ENCODE results near the gene TMEM222.
A peak's percentile ranks its signal among the peaks of the same experiment; 100 is the strongest.

TMEM222 gene

DNA sequence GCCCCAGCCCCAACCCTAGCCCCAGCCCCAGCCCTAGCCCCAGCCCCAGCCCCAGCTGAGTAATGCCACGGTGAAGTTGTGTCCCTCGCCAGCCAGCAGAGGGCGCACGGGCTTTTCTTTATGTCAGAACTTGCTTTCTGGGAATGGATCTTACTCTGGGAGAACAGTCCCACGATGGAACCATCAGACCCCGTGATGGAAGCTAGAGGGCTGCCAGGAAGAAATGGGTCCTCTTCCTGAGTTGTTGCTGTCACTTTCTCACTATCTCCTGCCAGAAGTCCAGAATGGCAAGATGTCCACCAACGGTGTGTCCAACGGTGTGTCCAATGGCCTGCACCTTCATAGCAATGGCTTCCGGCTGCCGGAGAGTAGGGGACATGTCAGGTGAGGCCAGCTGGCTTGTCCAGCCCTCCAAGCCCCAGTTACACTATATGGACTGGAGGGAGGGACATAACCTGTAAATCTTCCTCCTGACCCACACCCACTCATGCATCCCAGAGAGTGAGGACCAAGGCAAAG, 25.1 kb upstream of the TMEM222 start:
- Histone ChIP-seq H3K4me3 (ENCODE audit: low read length in 2 of 2) (no peak overlapping the region), H3K9ac (ENCODE audit: low read length in 2 of 2) (peak overlapping the region in 1 of 2 donors; percentile 51), H3K4me1 (ENCODE audit: control insufficient read depth, insufficient read depth, low read length) (peaks cover 43% of the 10 kb centered on the region), H3K27me3 (ENCODE audit: control insufficient read depth in 1 of 2, insufficient read depth in 2 of 2, low read length in 2 of 2) (no peaks in the 10 kb centered on the region), H3K9me3 (ENCODE audit: control insufficient read depth in 2 of 2, low read length in 2 of 2) (no peaks in the 10 kb centered on the region), H3K36me3 (ENCODE audit: control insufficient read depth in 2 of 2, insufficient read depth in 2 of 2, low read length in 2 of 2) (peaks cover 33 to 41% of the 10 kb centered on the region in 2 donors), H3K27ac (ENCODE audit: low read length) (peak overlapping the region; percentile 94)

DNA sequence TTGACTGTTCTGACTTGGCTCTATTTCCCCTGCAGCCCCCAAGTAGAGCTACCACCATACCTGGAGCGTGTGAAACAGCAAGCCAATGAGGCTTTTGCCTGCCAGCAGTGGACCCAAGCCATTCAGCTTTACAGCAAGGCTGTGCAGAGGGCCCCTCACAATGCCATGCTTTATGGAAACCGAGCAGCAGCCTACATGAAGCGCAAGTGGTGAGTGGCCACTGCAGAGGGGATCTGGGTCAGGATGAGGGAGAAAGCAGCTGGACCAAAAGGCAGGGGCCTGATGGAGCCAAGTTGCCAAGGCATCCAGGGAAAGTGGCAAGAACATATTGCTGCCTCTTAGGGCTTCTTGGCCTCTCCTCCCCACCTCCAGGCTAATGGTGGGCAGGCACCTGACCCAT, 24.1 kb upstream of the TMEM222 start:
- no peak overlapping the region for H3K4me3 ChIP-seq (ENCODE audit: low read length in 2 of 2)
- peaks cover 43% of the 10 kb centered on the region for H3K4me1 ChIP-seq (ENCODE audit: control insufficient read depth, insufficient read depth, low read length)
- H3K9ac ChIP-seq (ENCODE audit: low read length in 2 of 2): no peak overlapping the region
- no peaks in the 10 kb centered on the region for H3K9me3 ChIP-seq (ENCODE audit: control insufficient read depth in 2 of 2, low read length in 2 of 2)
- H3K36me3 ChIP-seq (ENCODE audit: control insufficient read depth in 2 of 2, insufficient read depth in 2 of 2, low read length in 2 of 2): peaks cover 33 to 45% of the 10 kb centered on the region in 2 donors
- H3K27ac ChIP-seq (ENCODE audit: low read length): peak overlapping the region; percentile 94
- H3K27me3 ChIP-seq (ENCODE audit: control insufficient read depth in 1 of 2, insufficient read depth in 2 of 2, low read length in 2 of 2): no peaks in the 10 kb centered on the region

DNA sequence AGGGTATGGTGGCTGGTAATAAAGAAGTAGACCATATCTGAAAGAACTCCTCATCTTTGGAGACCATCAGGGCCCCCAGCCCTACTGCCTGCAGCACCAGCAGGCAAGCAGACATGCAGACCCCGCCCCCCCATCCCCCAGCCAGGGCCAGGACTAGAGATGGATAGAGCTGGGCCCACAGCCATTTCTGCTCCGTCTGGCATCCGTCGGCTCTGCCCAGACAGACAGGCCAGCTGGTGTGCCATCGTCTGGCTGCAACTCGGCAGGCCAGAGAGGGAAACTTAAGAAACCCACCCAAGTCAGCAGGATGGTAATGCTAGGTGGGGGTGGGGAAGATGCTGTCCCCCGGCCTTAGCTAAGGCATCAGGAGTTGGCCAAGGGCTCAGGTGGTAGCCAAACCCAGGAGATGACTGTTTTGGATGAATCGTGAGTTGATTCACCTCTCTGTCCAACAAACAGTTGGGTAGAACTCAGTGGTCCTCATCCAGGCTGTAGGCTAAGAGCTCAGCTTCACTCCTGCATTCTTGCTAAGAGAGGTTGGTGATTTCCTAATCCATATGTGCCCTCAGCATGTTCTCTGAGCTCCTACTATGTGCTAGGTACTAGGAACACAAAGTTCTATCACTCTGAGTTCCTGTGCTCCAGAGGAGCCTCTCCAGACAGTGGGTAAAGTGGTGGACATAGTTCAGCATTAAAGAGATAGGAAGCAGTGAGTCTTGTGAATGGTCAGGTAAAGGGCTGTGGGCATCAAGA, 23.2 kb upstream of the TMEM222 start:
- H3K27ac ChIP-seq (ENCODE audit: low read length): peak overlapping the region; percentile 94

DNA sequence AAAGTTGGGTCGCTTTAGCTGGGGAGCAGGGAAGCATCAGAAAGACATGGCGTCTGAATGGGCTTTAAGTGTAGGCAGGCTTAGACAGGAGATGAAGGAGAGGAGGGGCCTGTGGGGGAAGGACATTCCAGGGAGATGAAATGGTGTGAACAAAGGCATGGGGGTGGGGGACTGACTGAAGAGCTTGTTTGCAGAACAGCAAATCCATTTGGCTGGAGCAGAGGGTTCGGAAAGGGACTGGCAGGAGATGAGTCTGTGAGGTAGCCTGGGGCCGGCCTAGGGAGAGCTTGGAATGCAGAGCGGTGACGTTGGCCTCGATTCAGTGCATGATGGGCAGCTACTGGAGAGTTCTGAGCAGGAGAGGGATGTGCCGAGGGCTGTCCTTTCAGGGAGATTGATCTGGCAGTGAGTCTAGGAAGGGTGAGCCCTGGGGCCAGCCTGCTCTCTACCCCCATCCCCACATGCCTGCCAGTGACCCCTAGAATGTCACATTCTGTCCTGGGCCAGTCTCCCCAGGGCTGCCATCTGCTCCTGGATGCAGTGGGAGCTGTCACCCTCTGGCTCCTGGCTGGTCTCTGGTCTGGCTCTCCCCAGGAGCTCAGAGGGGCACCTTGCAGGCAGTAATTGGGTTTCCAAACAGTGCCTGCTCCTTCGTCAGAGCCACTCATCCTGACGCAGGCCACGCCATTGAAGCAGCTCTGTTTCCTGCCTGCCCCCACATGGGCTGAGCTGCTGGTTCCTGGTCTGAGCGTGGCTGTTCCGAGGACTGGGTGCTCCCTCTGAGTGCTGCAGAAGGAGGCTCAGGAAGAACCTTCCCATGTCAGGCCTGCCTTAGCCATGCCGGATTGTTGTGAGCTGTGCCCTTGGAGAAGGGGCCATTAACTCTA, 22.3 kb upstream of the TMEM222 start:
- Histone ChIP-seq H3K27ac (ENCODE audit: low read length) (peak overlapping the region; percentile 94), H3K9me3 (ENCODE audit: control insufficient read depth in 2 of 2, low read length in 2 of 2) (no peaks in the 10 kb centered on the region), H3K9ac (ENCODE audit: low read length in 2 of 2) (peak overlapping the region; percentile 59 to 69), H3K36me3 (ENCODE audit: control insufficient read depth in 2 of 2, insufficient read depth in 2 of 2, low read length in 2 of 2) (peaks cover 33 to 43% of the 10 kb centered on the region in 2 donors), H3K4me3 (ENCODE audit: low read length in 2 of 2) (no peak overlapping the region), H3K4me1 (ENCODE audit: control insufficient read depth, insufficient read depth, low read length) (peaks cover 43% of the 10 kb centered on the region), H3K27me3 (ENCODE audit: control insufficient read depth in 1 of 2, insufficient read depth in 2 of 2, low read length in 2 of 2) (no peaks in the 10 kb centered on the region)

More for the DNA sequence above, 23.2 kb upstream of the TMEM222 start:
- H3K36me3 ChIP-seq (ENCODE audit: control insufficient read depth in 2 of 2, insufficient read depth in 2 of 2, low read length in 2 of 2): peaks cover 33 to 42% of the 10 kb centered on the region in 2 donors
- peak overlapping the region; percentile 2 to 69 for H3K9ac ChIP-seq (ENCODE audit: low read length in 2 of 2)
- peaks cover 43% of the 10 kb centered on the region for H3K4me1 ChIP-seq (ENCODE audit: control insufficient read depth, insufficient read depth, low read length)
- H3K4me3 ChIP-seq (ENCODE audit: low read length in 2 of 2): no peak overlapping the region
- no peaks in the 10 kb centered on the region for H3K27me3 ChIP-seq (ENCODE audit: control insufficient read depth in 1 of 2, insufficient read depth in 2 of 2, low read length in 2 of 2)
- no peaks in the 10 kb centered on the region for H3K9me3 ChIP-seq (ENCODE audit: control insufficient read depth in 2 of 2, low read length in 2 of 2)

DNA sequence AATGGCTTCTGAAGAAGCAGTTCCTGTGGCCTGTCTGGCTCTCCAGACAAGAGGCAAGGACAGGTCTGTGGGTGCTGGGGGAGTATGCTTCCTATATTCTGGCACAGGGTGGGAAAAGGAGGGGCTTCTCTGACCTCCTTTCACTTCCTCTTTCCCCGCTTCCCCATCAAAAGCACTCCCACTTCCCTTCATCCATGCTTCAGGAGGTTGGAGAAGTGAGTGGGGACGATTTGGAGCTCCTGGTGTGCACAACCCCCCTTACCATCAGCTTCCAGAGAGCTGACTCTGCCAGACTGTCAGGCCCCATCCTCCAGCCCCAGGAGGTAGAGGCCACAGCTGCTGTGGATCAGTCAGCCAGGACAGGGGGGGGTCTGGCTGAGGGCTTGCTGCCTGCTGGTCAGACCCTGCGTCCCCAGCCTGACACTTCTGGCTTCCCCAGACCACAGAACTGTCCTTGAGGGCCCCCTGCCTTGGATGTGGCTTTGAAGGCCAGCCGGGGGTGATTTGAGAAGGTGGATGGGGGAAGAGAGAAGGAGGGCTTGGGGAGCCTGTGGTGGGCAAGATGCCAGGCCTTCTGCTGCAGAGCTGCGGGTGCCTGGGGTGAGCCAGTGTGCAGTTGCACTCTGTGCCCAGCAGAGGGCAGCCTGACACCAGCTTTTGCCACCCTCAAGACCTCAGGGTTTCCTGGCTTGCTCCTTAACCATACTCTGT, 21.5 kb upstream of the TMEM222 start:
- Histone ChIP-seq H3K36me3 (ENCODE audit: control insufficient read depth in 2 of 2, insufficient read depth in 2 of 2, low read length in 2 of 2) (peaks cover 33 to 48% of the 10 kb centered on the region in 2 donors), H3K4me1 (ENCODE audit: control insufficient read depth, insufficient read depth, low read length) (peaks cover 43% of the 10 kb centered on the region), H3K4me3 (ENCODE audit: low read length in 2 of 2) (no peak overlapping the region), H3K9me3 (ENCODE audit: control insufficient read depth in 2 of 2, low read length in 2 of 2) (no peaks in the 10 kb centered on the region), H3K27ac (ENCODE audit: low read length) (peak overlapping the region; percentile 94), H3K9ac (ENCODE audit: low read length in 2 of 2) (peak overlapping the region; percentile 58 to 59), H3K27me3 (ENCODE audit: control insufficient read depth in 1 of 2, insufficient read depth in 2 of 2, low read length in 2 of 2) (no peaks in the 10 kb centered on the region)

DNA sequence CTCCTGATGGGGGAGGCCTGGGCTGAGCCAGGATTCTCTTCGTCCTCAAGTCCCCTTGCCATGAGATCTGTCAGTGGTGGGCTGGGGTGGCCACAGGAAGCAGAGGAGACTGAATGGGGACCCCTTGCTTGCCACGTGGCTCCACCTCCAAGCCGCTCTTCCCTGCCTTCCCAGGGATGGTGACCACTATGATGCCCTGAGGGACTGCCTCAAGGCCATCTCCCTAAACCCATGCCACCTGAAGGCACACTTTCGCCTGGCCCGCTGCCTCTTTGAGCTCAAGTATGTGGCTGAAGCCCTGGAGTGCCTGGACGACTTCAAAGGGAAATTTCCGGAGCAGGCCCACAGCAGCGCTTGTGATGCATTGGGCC, 20.9 kb upstream of the TMEM222 start:
- Histone ChIP-seq H3K4me3 (ENCODE audit: low read length in 2 of 2) (no peak overlapping the region), H3K4me1 (ENCODE audit: control insufficient read depth, insufficient read depth, low read length) (peaks cover 43% of the 10 kb centered on the region), H3K9me3 (ENCODE audit: control insufficient read depth in 2 of 2, low read length in 2 of 2) (no peaks in the 10 kb centered on the region), H3K27me3 (ENCODE audit: control insufficient read depth in 1 of 2, insufficient read depth in 2 of 2, low read length in 2 of 2) (no peaks in the 10 kb centered on the region), H3K27ac (ENCODE audit: low read length) (peak overlapping the region; percentile 94), H3K9ac (ENCODE audit: low read length in 2 of 2) (peak overlapping the region in 1 of 2 donors; percentile 59), H3K36me3 (ENCODE audit: control insufficient read depth in 2 of 2, insufficient read depth in 2 of 2, low read length in 2 of 2) (peaks cover 32 to 50% of the 10 kb centered on the region in 2 donors)

DNA sequence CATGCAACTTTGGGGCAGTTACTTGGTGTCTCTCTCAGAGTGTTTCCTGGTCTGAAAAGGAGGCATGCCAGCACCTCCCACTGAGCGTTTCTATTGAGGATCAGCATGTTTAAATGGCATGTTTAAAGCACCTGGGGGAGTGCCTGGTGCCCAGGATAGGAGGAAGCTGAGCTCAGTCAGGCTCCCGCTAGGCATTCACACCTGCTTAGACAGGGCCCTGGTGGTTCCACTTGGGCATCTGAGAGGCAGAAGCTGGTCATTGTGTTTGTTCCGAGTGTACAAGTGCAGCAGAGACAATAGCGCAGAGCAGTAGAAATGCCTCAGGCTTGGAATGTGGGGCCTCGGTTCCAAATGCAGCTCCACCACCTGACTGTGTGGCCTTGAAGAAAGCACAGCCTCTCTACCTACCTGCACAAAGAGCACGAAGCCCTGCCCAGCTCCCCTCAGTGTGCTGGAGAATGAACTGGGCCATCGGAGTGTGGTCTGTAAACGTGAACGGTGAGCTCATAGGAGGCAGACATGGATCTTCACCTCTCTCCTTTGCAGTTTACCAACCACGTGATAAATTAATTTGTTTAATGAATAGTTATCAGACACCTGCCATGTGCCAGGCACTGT, 20.3 kb upstream of the TMEM222 start:
- H3K27ac ChIP-seq (ENCODE audit: low read length): peak overlapping the region; percentile 94
- no peaks in the 10 kb centered on the region for H3K27me3 ChIP-seq (ENCODE audit: control insufficient read depth in 1 of 2, insufficient read depth in 2 of 2, low read length in 2 of 2)
- no peak overlapping the region for H3K9ac ChIP-seq (ENCODE audit: low read length in 2 of 2)
- H3K9me3 ChIP-seq (ENCODE audit: control insufficient read depth in 2 of 2, low read length in 2 of 2): no peaks in the 10 kb centered on the region
- H3K36me3 ChIP-seq (ENCODE audit: control insufficient read depth in 2 of 2, insufficient read depth in 2 of 2, low read length in 2 of 2): peaks cover 28 to 50% of the 10 kb centered on the region in 2 donors
- H3K4me1 ChIP-seq (ENCODE audit: control insufficient read depth, insufficient read depth, low read length): peaks cover 42% of the 10 kb centered on the region
- no peak overlapping the region for H3K4me3 ChIP-seq (ENCODE audit: low read length in 2 of 2)

DNA sequence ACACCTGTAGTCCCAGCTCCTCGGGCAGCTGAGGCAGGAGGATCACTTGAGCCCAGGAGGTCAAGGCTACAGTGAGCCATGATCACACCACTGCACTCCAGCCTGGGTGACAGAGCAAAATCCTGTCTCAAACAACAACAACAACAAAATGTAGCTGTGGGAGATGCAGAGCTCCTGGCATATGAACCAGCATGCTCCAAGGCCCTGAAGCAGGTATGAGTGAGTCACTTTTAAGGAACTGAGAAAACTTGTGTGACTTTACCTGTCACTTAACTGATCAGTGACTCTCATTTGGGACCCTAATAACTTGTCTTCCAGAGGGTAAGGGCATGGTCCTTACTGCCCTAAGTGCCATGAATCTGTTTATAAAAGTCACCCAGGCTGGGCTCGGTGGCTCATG, 19.4 kb upstream of the TMEM222 start:
- H3K4me1 ChIP-seq (ENCODE audit: control insufficient read depth, insufficient read depth, low read length): peaks cover 35% of the 10 kb centered on the region
- no peak overlapping the region for H3K27ac ChIP-seq (ENCODE audit: low read length)
- no peak overlapping the region for H3K4me3 ChIP-seq (ENCODE audit: low read length in 2 of 2)
- peaks cover 27 to 48% of the 10 kb centered on the region in 2 donors for H3K36me3 ChIP-seq (ENCODE audit: control insufficient read depth in 2 of 2, insufficient read depth in 2 of 2, low read length in 2 of 2)
- H3K9ac ChIP-seq (ENCODE audit: low read length in 2 of 2): no peak overlapping the region
- no peaks in the 10 kb centered on the region for H3K27me3 ChIP-seq (ENCODE audit: control insufficient read depth in 1 of 2, insufficient read depth in 2 of 2, low read length in 2 of 2)
- H3K9me3 ChIP-seq (ENCODE audit: control insufficient read depth in 2 of 2, low read length in 2 of 2): no peaks in the 10 kb centered on the region

DNA sequence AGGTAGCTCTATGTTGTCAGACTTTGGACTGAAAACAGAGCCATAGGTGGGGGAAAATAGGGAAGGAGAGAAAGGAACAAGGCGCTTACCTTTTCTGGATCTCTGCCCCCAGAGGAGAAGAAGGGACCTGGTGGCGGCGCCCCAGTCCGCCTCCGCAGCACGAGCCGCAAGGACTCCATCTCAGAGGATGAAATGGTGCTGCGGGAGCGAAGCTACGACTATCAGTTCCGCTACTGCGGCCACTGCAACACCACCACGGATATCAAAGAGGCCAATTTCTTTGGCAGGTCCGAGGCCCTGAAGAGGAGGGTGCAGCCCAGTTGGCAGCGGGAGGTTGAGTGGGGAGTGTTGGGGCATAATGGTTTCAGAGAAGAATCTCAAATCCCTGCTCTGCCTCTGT, 18.5 kb upstream of the TMEM222 start:
- H3K36me3 ChIP-seq (ENCODE audit: control insufficient read depth in 2 of 2, insufficient read depth in 2 of 2, low read length in 2 of 2): peaks cover 25 to 42% of the 10 kb centered on the region in 2 donors
- peaks cover 27% of the 10 kb centered on the region for H3K4me1 ChIP-seq (ENCODE audit: control insufficient read depth, insufficient read depth, low read length)

DNA sequence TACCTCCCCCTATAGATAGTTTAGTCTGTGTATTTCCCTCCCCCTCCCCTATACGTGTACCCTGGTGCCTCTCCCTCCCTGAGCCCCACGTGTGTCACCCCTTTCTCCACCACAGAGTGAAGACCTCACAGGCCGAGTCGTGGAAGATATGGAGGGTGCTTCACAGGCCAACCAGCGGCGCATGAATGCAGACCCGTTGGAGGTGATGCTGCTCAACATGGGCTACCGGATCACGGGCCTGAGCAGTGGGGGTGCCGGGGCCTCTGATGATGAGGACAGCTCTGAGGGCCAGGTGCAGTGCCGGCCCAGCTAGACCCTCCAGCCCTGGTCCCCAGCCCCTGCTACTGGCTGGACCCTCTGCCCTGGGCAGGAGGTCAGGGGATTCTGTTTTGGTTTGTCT, 15.9 kb upstream of the TMEM222 start:
- Histone ChIP-seq H3K4me1 (ENCODE audit: control insufficient read depth, insufficient read depth, low read length) (peaks cover 1% of the 10 kb centered on the region), H3K27ac (ENCODE audit: low read length) (no peak overlapping the region), H3K9ac (ENCODE audit: low read length in 2 of 2) (no peak overlapping the region), H3K36me3 (ENCODE audit: control insufficient read depth in 2 of 2, insufficient read depth in 2 of 2, low read length in 2 of 2) (peaks cover 25 to 41% of the 10 kb centered on the region in 2 donors), H3K4me3 (ENCODE audit: low read length in 2 of 2) (no peak overlapping the region), H3K27me3 (ENCODE audit: control insufficient read depth in 1 of 2, insufficient read depth in 2 of 2, low read length in 2 of 2) (no peaks in the 10 kb centered on the region), H3K9me3 (ENCODE audit: control insufficient read depth in 2 of 2, low read length in 2 of 2) (no peaks in the 10 kb centered on the region)

More for the DNA sequence above, 18.5 kb upstream of the TMEM222 start:
- Histone ChIP-seq H3K27me3 (ENCODE audit: control insufficient read depth in 1 of 2, insufficient read depth in 2 of 2, low read length in 2 of 2) (no peaks in the 10 kb centered on the region), H3K9ac (ENCODE audit: low read length in 2 of 2) (no peak overlapping the region), H3K27ac (ENCODE audit: low read length) (no peak overlapping the region), H3K4me3 (ENCODE audit: low read length in 2 of 2) (no peak overlapping the region), H3K9me3 (ENCODE audit: control insufficient read depth in 2 of 2, low read length in 2 of 2) (no peaks in the 10 kb centered on the region)

Measured in stomach smooth muscle (tissue), 2 donors.